Measurements from ENCODE around the gene EBF3. TPM values are rescaled to one million over a fixed set of nuclear protein-coding genes. Genes with fewer than 3 reads are reported as not detected.

Gene EBF3
- total RNA-seq, 4 donors from 2014 or later, result 5.5 to 10.4 (median 8.2) TPM

- H3K4me3 ChIP-seq, result peak overlapping the region; percentile 34 to 45 (median 37)
- H3K27ac ChIP-seq, result peak overlapping the region; percentile 77 to 87 (median 83)
- ATAC-seq (no peak), DNase-seq (no peak)
- intact Hi-C loops (cut with DNase I; ENCODE audit: low total_unique reads), result no loop called here
- TF ChIP-seq CTCF (IDR thresholded peaks at IDR 0.05 in 4 of 5, conservative IDR thresholded peaks at IDR 0.05 in 1 of 5) (no peak), POLR2A (IDR thresholded peaks at IDR 0.05) (no peak)
- no peaks in the 10 kb centered on the region for H3K9me3 ChIP-seq
- peaks cover 3 to 16% (median 11%) of the 10 kb centered on the region in 3 donors for H3K27me3 ChIP-seq
- in situ Hi-C loops (cut with MboI; ENCODE audit: low sequenced_read_pairs in 4 of 4), result no loop called here
- H3K4me1 ChIP-seq, result peaks cover 58 to 60% of the 10 kb centered on the region in 2 donors
- H3K36me3 ChIP-seq, result no peaks in the 10 kb centered on the region
Observed at GRCh38 chr10:129945526-129945925, 18.5 kb downstream of the EBF3 start.

GRCh38 chr10:129945064-129945463 lies 19.0 kb downstream of the EBF3 start:
- in situ Hi-C loops (cut with MboI; ENCODE audit: low sequenced_read_pairs in 4 of 4), result no loop called here
- intact Hi-C loops (cut with DNase I; ENCODE audit: low total_unique reads), result no loop called here
- no peak for DNase-seq
- Histone ChIP-seq H3K4me3 (peak overlapping the region in 3 of 4 donors; percentile 34 to 45 (median 40)), H3K4me1 (peaks cover 58 to 60% of the 10 kb centered on the region in 2 donors), H3K27ac (peak overlapping the region; percentile 77 to 87 (median 83)), H3K36me3 (no peaks in the 10 kb centered on the region), H3K27me3 (peaks cover 3 to 16% (median 11%) of the 10 kb centered on the region in 3 donors), H3K9me3 (no peaks in the 10 kb centered on the region)
- no peak for TF ChIP-seq CTCF (IDR thresholded peaks at IDR 0.05 in 4 of 5, conservative IDR thresholded peaks at IDR 0.05 in 1 of 5)
- no peak for TF ChIP-seq POLR2A (IDR thresholded peaks at IDR 0.05)
- no peak for ATAC-seq

- intact Hi-C loops (cut with DNase I; ENCODE audit: low total_unique reads), result no loop called here
- H3K9me3 ChIP-seq, result no peaks in the 10 kb centered on the region
- H3K4me3 ChIP-seq, result no peak overlapping the region
- H3K27me3 ChIP-seq, result peaks cover 3 to 15% (median 11%) of the 10 kb centered on the region in 3 donors
- peak overlapping the region in 2 of 4 donors; percentile 5 to 87 for H3K27ac ChIP-seq
- TF ChIP-seq CTCF (IDR thresholded peaks at IDR 0.05 in 4 of 5, conservative IDR thresholded peaks at IDR 0.05 in 1 of 5) (no peak), POLR2A (IDR thresholded peaks at IDR 0.05) (no peak)
- in situ Hi-C loops (cut with MboI; ENCODE audit: low sequenced_read_pairs in 4 of 4), result no loop called here
- DNase-seq (no peak), ATAC-seq (no peak)
- H3K36me3 ChIP-seq, result no peaks in the 10 kb centered on the region
- H3K4me1 ChIP-seq, result peaks cover 61 to 62% of the 10 kb centered on the region in 2 donors
Observed at GRCh38 chr10:129944456-129944855, 19.6 kb downstream of the EBF3 start.

- Histone ChIP-seq H3K4me3 (no peak overlapping the region), H3K27me3 (peaks cover 3 to 11% (median 6%) of the 10 kb centered on the region in 3 donors), H3K36me3 (no peaks in the 10 kb centered on the region), H3K4me1 (peaks cover 60 to 67% of the 10 kb centered on the region in 2 donors), H3K9me3 (no peaks in the 10 kb centered on the region), H3K27ac (peak overlapping the region; percentile 28 to 87 (median 68))
- in situ Hi-C loops (cut with MboI; ENCODE audit: low sequenced_read_pairs in 4 of 4), result no loop called here
- DNase-seq (no peak), ATAC-seq (no peak)
- TF ChIP-seq CTCF (IDR thresholded peaks at IDR 0.05 in 4 of 5, conservative IDR thresholded peaks at IDR 0.05 in 1 of 5), result no peak
- TF ChIP-seq POLR2A (IDR thresholded peaks at IDR 0.05), result no peak
- intact Hi-C loops (cut with DNase I; ENCODE audit: low total_unique reads), result no loop called here
Observed at GRCh38 chr10:129942936-129943715, 20.9 kb downstream of the EBF3 start.

Data from gastrocnemius medialis (tissue), 4 donors.